OCI-LY7 (cell line): Measurements from ENCODE around the gene MGMT. TPM values are rescaled to one million over a fixed set of nuclear protein-coding genes. Genes with fewer than 3 reads are reported as not detected.

Source experiments
- BruUV-seq: library from RNA; stranded (reverse); fragments of 400-500 nt; replicated peaks from 2 replicates; lab custom pipeline; 2021; lab: Mats Ljungman, UMichigan
- CTCF ChIA-PET: fragments of 300-600 bp; sonication (Branson Sonifier 250); formaldehyde crosslinking; loops from one replicate; lab custom pipeline; 2022; ENCODE audit warnings: antibody characterized with exemption; ENCODE audit not compliant: unreplicated experiment; lab: Charles Lee
- POLR2A ChIA-PET: fragments of 300-600 bp; sonication (Branson Sonifier 250); formaldehyde crosslinking; loops from one replicate; lab custom pipeline; 2022; ENCODE audit warnings: antibody characterized with exemption; lab: Charles Lee
- DNase-seq: peaks from one replicate; pipeline ENCODE4 v3.0.0-alpha.2; 2015; ENCODE audit warnings: low spot score
- H2AFZ ChIP-seq: fragments of 200-600 bp; sonication (generic), shearing (Covaris generic); 2 replicates; pipeline ENCODE4 v1.6.1; 2014; ENCODE audit warnings: mild to moderate bottlenecking, antibody characterized with exemption, low read length, moderate library complexity
- H3K27ac ChIP-seq: fragments of 200-600 bp; sonication (generic); 2 replicates; pipeline ENCODE4 v1.5.1; 2014; ENCODE audit warnings: mixed run types, low read depth, mild to moderate bottlenecking, moderate library complexity, low read length, inconsistent platforms; ENCODE audit not compliant: poor library complexity, severe bottlenecking
- H3K36me3 ChIP-seq: fragments of 200-600 bp; sonication (generic); 2 replicates; pipeline ENCODE4 v1.6.1; 2014; ENCODE audit warnings: mild to moderate bottlenecking, antibody characterized with exemption, low read length, moderate library complexity, mixed read lengths; ENCODE audit not compliant: insufficient read depth
- H3K4me1 ChIP-seq: fragments of 200-600 bp; sonication (generic); 2 replicates; pipeline ENCODE4 v1.5.1; 2014; ENCODE audit warnings: mild to moderate bottlenecking, low read length; ENCODE audit not compliant: insufficient read depth, poor library complexity, severe bottlenecking
- H3K4me2 ChIP-seq: fragments of 200-600 bp; sonication (generic); 2 replicates; pipeline ENCODE4 v1.6.1; 2014; ENCODE audit warnings: mild to moderate bottlenecking, low read length
- H3K4me3 ChIP-seq: fragments of 200-600 bp; sonication (generic); 2 replicates; pipeline ENCODE4 v1.5.1; 2014; ENCODE audit warnings: mild to moderate bottlenecking, low read depth, low read length; ENCODE audit not compliant: poor library complexity, severe bottlenecking
- H3K79me2 ChIP-seq: fragments of 200-600 bp; sonication (generic); 2 replicates; pipeline ENCODE4 v1.6.1; 2016; ENCODE audit warnings: low read depth, mild to moderate bottlenecking, low read length, moderate library complexity, mixed read lengths; ENCODE audit not compliant: insufficient read depth
- H3K9me2 ChIP-seq: fragments of 200-600 bp; sonication (generic); 2 replicates; pipeline ENCODE4 v1.6.1; 2016; ENCODE audit warnings: mild to moderate bottlenecking, low read length, mixed read lengths; ENCODE audit not compliant: insufficient read depth
- H3K9me3 ChIP-seq: fragments of 200-600 bp; sonication (generic); 2 replicates; pipeline ENCODE4 v1.6.1; 2014; ENCODE audit warnings: mild to moderate bottlenecking, mixed run types, low read length, mixed read lengths
- H4K20me1 ChIP-seq: fragments of 200-600 bp; sonication (generic); 2 replicates; pipeline ENCODE4 v1.6.1; 2014; ENCODE audit warnings: mild to moderate bottlenecking, antibody characterized with exemption, low read length, moderate library complexity, mixed read lengths; ENCODE audit not compliant: insufficient read depth
- CTCF ChIP-seq: fragments of 200-600 bp; sonication (generic); conservative IDR thresholded peaks from 2 replicates; pipeline ENCODE4 v1.5.1; 2014; ENCODE audit warnings: mild to moderate bottlenecking, antibody characterized with exemption, low read length, moderate library complexity, mixed read lengths
- EZH2phosphoT487 ChIP-seq: fragments of 200-600 bp; sonication (generic); IDR thresholded peaks from 2 replicates; pipeline ENCODE4 v1.6.1; 2018; ENCODE audit warnings: low read depth, borderline replicate concordance, mild to moderate bottlenecking, mixed run types, antibody characterized with exemption, low read length, moderate library complexity, mixed read lengths
- intact Hi-C: fragments of 100-400 bp; cut with micrococcal nuclease; formaldehyde crosslinking; loops from one replicate; pipeline ENCODE4 v1.10.0; 2022; ENCODE audit not compliant: unreplicated experiment
- total RNA-seq, 2 experiments: library from RNA; depleted of rRNA in 1 of 2; stranded (reverse); fragments of >200 nt in 1 of 2; shearing (Covaris generic) in 1 of 2; gene quantifications; 2 replicates each; pipeline ENCODE4 v1.2.3, GENCODE V29; 2014 to 2022

MGMT gene
- total RNA-seq, 2 experiments from 2014 or later = 19.7 to 25.0 TPM

- Histone ChIP-seq H3K4me1 (no peaks in the 10 kb centered on the region), H3K27ac (no peak overlapping the region), H3K4me2 (no peak overlapping the region), H2AFZ (no peak overlapping the region), H3K79me2 (no peaks in the 10 kb centered on the region), H3K36me3 (no peaks in the 10 kb centered on the region), H4K20me1 (no peaks in the 10 kb centered on the region), H3K9me2 (no peaks in the 10 kb centered on the region), H3K9me3 (no peaks in the 10 kb centered on the region), H3K4me3 (no peak overlapping the region)
- intact Hi-C loops = no loop called here
- CTCF ChIA-PET = no interaction called here
- POLR2A ChIA-PET = no interaction called here
- no TSS peak for BruUV-seq
- TF ChIP-seq CTCF = no peak
- TF ChIP-seq EZH2phosphoT487 = no peak
- no peak for DNase-seq
These were observed 311.5 kb downstream of the MGMT start for GRCh38 chr10:129778571-129778970.

GRCh38 chr10:129779126-129780111, 312.4 kb downstream of the MGMT start:
- intact Hi-C loops = no loop called here
- no peaks in the 10 kb centered on the region for H3K9me3 ChIP-seq
- no peak overlapping the region for H3K4me2 ChIP-seq
- CTCF ChIA-PET = no interaction called here
- no peak overlapping the region for H3K4me3 ChIP-seq
- no peaks in the 10 kb centered on the region for H3K4me1 ChIP-seq
- H3K36me3 ChIP-seq = no peaks in the 10 kb centered on the region
- no peaks in the 10 kb centered on the region for H3K79me2 ChIP-seq
- no peaks in the 10 kb centered on the region for H4K20me1 ChIP-seq
- H2AFZ ChIP-seq = no peak overlapping the region
- no peak for TF ChIP-seq CTCF
- TF ChIP-seq EZH2phosphoT487 = no peak
- DNase-seq = no peak
- no peak overlapping the region for H3K27ac ChIP-seq
- no TSS peak for BruUV-seq
- no peaks in the 10 kb centered on the region for H3K9me2 ChIP-seq
- POLR2A ChIA-PET = no interaction called here

GRCh38 chr10:129780198-129780597, 313.2 kb downstream of the MGMT start:
- Histone ChIP-seq H3K9me3 (no peaks in the 10 kb centered on the region), H4K20me1 (no peaks in the 10 kb centered on the region), H3K36me3 (no peaks in the 10 kb centered on the region), H3K4me3 (no peak overlapping the region), H3K4me1 (no peaks in the 10 kb centered on the region), H3K79me2 (no peaks in the 10 kb centered on the region), H2AFZ (no peak overlapping the region), H3K27ac (no peak overlapping the region), H3K9me2 (no peaks in the 10 kb centered on the region), H3K4me2 (no peak overlapping the region)
- CTCF ChIA-PET = no interaction called here
- no TSS peak for BruUV-seq
- POLR2A ChIA-PET = interaction anchor here (1.4 kb wide), 1 partner anchor 10 kb away, joined by 5 read pairs; no protein-coding TSS in a partner anchor
- no peak for DNase-seq
- intact Hi-C loops = no loop called here
- TF ChIP-seq EZH2phosphoT487 (no peak), CTCF (no peak)
